Stimulated activated CD8-positive, alpha-beta memory T cell treated with anti-CD3 and anti-CD28 coated beads, Interleukin-2, amount 100 ng/mL, for 1 hour (primary cell): ENCODE data around the gene SPATA13.
"Not testable (repeated sequence)": the region's sequence is repeated elsewhere in the genome, so short reads cannot be mapped to it uniquely, and the experiment has no call there.

Experiments used
- DNase-seq, 2 donors: peaks; one replicate each; pipeline ENCODE4 v3.0.0-alpha.2; 2020; ENCODE audit warnings: low read depth in 2 of 2

Gene SPATA13

DNA sequence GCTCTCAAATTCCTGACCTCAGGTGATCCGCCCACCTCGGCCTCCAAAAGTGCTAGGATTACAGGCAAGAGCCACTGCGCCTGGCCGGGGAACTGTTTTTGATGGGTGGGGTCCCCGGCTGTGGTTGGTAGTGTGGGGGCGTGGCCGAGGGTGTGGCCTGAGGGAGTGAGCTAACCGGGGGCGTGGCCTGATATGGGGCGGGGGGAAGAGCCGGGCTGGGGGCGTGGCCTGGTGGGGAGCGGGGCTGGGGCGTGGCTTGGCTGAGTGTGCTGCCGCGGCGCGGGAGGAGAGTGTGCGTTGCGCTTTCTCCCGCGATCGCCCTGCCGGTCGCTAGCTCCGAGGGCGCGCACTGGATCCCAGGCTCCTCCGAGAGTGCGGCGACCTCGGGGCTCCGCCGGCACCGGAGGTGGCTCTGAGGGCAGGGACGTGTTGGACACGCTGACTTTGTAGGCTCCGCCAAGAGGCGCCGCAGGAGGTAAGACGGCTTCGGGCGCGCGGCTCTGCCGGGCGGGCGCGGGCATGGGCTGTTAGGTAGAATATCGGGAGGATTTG, at the start of gene SPATA13:
Gene SPATA13, plus strand, starts transcription at position 263 of the 552 bp plus-strand sequence. CDS start 62,210 bp downstream, outside the sequence.
- DNase-seq: peak; percentile 88 to 94

DNA sequence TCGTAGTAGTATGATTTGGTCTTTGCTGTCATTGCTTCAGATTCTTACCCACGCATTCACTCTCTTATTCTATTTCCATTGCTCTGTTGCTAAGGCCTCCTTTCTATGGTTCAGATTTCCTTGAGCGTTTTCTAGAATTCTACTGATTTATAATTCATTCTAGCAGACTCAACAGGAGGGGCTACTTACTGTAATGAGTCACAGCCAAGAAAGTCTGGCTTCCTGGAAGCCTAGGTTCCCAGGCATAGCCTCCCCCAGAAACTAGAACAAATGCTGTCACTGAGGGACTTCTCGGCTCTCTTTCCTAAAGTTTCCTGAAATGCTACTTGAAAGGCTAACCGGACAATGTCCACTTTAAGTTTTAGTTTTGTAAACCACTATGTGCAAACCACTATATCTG, 47.7 kb upstream of the SPATA13 start:
- no peak for DNase-seq

DNA sequence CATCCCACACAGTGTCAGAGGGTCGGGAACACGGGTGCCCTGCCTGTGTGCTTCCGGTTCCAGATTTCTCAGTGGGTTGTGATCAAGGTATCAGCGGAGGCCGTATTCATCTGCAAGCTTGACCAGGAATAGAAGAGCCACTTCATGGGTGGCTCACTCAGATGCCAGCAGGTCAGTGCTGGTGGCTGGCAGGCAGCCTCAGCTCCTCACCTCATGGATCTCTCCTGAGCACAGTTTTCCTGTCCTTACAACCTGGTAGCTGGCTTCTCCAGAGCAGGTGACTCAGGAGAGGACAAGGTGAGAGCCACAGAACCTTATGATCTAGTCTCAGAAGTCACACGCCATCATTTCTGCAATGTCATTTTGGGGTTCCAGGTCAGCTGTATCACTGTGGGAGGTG, 44.8 kb upstream of the SPATA13 start:
- no peak for DNase-seq

DNA sequence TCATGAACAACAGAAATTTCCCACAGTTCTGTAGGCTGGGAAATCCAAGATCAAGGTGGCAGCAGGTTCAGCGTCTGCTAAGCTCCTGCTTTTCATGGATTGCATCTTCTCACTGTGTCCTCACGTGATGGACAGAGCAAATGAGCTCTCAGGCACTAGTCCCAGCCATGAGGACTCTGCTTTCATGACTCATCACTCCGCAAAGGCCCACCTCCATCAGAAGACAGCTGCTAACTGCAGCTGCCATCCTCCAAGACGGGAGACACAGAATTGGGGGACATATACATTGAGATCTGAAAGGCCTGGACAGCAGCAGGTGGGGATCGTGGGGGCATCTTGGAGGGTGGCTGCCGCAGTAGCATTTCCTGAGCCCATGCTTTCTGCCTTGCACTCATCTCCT, 44.4 kb upstream of the SPATA13 start:
- DNase-seq: no peak

DNA sequence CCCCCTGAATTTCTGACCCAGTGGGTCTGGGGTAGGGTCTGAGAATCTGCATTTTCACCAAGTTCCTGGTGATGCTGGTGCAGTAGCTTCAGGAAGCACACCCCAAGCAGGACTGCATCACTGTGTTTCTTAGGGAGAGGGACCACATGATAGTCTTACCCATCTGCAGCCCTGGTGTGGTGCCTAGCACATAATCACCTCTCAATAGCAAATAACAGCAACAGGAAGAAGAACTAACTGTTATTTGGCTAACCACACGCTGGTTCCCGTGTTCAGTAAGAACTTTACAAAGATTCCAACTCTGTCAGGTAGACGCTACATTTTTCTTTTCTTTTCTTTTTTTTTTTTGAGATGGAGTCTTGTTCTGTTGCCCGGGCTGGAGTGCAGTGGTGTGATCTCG, 41.9 kb upstream of the SPATA13 start:
- DNase-seq: no peak

DNA sequence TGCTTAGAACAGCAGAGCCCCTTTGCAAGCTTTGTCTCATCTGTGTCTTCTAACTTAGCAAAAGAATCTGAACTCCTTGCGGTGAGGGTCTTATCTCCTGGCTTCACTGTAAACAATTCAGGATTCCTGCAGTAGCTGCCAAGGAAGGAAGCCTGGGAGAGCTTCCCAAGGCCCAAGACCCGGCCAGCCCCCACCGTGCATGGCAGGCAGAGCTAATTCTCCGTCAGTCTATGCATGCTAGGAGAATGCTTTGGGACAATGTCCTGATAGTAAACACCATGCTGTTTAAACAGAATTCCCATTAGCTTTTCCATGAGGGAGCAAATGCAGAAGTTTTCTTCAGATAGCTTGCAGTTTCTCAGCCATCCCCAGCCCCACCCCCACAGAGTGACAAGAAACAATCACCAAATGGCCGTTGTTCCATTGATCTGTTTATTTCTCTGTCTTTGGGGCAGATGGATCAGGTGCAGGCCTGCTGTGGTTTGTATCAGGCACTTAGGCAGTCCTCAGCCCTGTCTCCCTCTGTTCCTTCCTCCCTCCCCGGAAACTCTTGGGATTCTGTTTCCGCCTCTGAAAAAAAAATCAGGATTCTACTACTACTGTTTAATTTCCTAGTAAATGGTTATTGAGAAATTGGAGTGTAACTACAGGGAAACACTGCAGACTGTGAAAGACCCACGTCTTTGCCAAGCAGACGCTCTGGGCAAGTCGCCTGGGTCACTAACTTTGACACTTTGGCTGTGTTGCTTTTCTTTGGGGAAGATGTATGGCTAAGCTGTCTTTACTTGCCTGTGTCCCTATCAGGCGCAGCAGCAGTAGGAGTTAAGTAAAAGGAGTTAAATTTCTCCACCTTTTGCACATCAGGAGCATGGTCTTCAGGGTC, 40.7 kb upstream of the SPATA13 start:
- no peak for DNase-seq

DNA sequence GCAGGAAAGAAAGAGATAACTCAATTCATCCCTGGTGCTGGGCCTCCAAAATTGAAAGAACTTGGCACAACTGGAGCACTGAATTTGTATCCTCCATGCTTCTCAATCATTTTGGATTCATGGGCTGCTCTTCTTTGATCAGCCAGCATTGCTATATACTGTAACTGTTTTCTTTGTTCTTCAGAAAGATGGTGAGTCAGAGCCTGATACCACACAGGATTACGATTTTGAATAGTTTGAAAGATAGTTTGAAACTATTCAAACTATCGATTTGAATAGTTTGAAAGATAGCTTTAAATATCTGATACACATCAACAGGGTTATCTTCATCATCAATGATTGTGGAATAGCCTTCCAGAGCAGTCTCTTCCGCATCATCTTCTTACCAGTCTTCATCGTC, 38.5 kb upstream of the SPATA13 start:
- not testable (repeated sequence) for DNase-seq

DNA sequence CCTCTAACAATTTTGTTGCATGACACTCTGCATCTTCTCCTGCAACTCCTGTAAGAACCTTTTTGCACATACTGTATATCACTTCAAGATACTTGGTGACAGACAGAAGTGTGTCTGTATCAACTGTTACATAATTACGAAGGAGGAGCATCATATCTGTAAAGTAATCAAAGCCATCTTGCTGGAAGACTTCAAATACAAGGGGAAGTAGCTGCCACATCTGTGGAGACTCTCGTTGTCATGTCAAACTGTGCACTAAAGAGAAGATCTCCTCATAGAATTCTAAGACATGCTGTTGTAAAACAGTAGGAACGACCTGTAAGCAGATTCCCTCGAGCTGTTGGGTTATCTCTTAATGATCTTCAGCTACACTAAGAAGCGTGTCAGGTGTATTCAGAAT, 38.0 kb upstream of the SPATA13 start:
- no peak for DNase-seq

DNA sequence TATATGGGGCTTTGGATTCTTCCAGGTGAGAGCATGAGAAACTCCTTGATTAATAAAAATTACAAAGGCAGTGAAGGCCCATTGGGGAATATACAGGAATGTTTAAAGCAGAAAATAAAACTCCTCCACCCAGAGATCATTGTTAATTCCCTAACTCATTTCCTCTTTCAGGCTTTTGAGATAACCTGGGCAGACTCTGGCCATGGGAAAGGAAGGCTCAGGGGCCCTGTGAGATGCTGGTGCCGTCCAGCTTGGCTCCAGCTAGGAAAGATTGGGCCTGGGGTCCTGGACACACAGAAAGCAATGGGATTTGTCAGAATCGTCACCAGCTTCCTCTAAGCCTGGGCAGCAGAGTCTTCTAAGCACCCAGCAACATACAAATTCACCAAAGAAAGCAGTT, 36.8 kb upstream of the SPATA13 start:
- no peak for DNase-seq

DNA sequence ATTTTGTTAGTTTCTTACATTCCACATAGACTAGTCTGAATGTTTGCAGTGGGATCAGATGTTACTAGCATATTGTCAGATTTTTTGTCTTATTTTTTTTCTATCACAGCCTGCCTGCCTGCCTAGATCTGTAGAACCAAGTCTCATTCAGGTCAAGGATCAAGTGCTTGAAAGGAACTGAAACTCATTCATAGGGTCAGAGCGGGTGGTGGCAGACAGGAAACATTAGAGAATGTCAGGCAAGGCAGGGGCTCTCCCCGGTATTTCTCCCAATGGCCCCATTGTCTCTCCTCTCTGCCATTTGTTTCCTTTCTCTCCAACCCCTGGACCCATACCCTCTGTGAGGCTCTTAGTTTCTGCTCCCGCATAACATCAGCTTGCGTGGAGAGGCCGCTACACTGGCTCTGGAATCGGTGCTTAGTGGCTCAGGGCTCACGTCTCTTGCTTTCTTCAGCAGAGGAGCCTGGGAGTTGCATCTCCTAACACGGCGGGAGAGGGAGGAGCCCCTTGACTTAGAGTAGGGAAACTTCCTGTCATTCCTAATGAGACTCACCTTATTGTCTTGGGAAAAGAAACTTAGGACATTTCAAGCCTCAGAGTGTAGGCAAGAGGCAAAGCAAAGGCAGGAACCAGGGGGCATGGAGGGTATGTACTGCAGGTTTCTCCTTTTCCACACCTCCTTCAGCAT, 35.6 kb upstream of the SPATA13 start:
- no peak for DNase-seq

DNA sequence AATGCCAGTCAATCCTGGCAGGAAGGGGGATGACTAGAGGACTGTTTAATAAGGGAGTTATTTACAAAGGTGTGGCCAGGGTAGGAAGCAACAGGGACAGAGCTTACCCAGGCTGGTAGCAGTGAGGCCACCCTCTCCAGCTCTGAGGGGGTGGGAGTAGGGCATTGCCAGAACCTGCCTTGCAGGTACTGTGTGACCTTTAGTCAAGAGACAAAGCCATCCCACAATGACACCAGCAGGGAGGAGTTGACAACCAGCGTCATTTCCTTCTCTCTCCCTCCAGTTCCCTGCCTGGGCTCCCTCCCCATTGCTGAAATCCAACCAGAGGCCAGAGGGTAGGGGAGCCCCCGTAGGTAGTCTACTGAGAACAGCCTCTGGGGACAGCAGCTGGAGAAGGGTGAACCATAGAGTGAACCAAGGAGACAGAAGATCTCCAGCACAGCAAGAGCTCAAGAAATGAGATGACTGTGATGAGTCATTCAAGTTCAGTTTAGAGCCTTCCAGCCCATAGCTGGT, 33.3 kb upstream of the SPATA13 start:
- no peak for DNase-seq

DNA sequence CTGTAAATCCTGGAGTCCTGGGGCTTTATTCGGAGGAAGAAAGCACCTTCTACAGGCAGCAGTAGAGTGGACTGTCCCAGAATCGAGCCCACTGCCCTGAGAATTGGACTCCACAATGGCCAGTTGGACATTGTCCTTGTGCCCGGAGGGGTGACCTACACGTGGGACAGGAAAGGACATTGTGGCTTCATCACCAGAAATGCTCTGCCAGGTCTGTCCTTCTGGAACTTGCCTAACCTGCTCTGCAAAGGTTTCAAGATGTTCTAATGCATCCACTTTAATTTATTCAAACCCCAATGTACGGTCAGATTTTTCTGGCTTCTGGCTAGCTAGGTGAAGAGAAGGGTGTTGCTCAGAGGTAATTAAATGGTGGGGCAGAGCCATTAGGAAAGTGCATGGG, 32.4 kb upstream of the SPATA13 start:
- no peak for DNase-seq

DNA sequence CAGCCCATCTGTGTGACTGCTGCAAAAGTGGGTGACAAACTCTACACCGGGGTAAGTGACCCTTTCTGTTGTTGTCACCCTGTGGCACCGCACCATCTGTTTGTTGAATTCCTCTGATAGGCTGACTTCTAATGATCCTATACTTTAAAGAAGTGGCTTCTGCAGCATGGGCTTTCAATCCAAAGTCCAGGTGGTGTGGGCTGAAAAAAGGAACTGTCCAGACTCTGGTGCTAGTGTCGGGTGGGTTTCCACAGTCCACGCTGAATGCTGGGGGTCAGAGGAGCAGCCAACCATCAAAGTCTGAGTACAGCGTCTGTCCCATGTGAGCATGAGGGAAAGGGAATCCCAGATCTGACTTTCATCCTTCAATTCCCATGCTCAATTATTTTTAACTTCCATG, 31.6 kb upstream of the SPATA13 start:
- no peak for DNase-seq

DNA sequence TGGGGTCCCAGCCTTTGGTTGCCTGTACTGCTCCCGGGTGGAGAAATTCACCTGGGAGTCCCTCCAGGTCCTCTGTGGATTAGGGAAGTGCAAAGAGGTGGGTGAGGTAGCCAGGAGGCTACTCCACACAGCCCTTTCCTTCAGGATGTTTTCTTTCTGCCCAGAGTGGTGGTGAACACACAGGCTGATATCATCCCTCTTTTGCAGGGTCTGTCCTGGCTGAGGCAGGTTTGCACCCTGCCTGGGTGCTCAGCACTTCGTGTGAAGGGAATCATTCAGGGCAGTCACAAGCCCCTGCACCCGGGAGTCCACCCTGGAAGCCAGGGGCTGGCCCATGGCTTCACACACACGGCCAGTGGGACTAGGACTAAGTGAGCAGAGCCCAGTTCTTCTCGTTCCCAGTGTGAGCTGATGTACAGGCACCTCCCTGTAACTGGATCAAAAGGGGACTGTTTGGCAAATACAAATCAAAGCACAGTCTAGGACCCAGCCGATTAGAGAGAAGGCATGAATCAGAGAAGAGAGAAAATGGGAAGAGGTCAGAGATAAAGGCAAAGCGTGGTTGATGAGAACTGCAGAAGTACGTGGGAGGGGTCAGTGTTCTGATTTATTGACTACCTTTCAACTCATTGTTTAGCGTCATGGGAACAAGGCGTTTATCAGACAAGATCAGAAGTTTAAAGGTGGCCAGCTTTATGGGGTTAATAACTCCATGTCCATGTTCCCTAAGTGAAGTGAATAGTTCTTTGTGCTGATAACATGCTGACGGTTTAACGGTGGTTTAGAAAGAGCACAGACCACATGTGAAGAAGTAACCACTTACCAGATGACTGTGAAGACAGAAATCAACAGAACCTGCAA, 30.4 kb upstream of the SPATA13 start:
- DNase-seq: no peak

DNA sequence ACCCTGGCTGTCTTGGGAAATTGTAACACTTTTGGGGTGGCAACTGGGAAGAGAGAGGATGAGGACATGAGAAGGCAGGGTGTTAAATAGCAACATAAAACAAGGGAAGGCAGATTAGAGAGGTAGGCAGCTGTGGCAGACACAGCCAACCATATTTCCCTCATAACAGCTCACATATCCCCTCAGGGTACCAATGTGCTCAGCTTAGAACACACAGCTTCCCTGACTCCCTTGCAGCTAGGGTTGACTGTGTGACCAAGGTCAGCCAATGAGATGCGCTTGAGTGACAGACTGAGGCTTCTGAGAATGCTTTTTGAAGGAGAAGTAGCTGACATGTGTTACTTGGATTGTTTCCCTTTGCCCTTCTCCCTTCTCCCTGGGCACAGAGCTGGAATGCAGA, 28.8 kb upstream of the SPATA13 start:
- DNase-seq: no peak

DNA sequence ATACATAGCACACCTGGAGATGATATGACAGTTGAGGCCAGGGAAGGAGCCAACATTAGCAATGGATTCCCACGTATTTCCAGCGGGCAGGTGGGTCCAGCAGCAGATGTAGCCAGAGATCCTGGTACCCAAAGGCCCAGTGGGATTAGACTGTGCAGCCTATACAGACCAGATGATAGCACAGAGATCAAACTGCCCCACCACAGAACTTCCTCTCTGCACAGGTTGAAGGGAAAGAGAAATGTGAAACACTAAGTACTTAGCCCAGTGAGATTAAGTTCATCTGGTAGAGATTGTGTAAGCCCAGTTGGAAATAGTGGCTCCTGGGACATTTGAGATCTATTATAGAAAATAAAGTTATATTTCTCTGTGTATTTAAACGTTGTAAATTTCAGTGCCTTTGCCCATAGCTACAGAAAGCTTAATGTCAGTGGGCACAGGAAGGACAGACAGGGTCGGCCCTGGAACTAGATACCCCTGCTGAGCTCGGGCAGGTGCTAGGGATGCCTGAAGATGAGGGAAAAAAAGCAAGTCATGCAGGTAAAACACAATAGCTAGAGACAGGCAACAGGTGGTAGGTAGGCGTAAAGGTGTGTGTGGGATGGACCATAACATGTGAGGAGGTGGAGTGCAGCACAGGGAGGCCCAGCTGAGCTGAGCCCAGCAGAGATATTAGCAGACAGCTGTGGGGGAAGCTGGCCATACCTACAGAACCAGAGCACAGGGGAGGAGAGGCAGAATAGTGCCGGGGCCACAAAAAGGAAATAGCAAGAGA, 27.3 kb upstream of the SPATA13 start:
- DNase-seq: no peak

DNA sequence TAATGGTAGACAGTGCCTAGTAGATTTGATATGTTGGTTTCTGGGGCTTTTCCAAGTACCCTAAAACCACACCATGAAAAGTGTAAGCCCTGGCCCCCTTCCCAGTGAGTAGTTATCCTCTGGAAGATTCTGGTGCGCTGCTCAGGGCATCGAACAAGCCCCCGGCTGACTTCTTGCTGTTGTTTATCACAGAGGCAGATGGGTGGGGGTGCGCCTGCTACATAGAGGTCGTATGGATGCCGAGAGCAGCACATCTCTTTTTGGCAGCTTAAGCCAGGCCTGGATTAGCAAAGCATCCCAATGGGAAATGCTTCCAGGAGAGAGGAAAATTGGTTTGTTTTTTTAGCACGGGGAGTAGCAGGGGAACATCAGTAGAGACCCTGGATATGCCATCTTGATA, 26.3 kb upstream of the SPATA13 start:
- no peak for DNase-seq

DNA sequence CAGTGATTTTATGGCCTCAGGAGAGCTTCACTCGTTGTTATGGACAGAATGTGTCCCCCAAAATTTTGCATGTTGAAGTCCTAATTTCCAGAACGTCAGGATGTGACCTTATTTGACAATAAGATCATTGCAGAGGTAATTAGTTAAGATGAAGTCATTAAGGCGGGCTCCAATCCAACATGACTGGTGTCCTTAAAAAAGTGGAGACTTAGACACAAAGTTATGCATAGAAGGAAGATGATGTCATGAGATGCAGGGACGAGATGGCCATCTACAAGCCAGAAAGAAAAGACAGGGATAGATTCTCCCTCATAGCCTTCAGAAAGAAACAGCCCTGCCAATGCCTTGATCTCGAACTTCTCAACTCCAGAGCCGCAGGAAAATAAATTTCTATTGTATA, 25.8 kb upstream of the SPATA13 start:
- DNase-seq: no peak

DNA sequence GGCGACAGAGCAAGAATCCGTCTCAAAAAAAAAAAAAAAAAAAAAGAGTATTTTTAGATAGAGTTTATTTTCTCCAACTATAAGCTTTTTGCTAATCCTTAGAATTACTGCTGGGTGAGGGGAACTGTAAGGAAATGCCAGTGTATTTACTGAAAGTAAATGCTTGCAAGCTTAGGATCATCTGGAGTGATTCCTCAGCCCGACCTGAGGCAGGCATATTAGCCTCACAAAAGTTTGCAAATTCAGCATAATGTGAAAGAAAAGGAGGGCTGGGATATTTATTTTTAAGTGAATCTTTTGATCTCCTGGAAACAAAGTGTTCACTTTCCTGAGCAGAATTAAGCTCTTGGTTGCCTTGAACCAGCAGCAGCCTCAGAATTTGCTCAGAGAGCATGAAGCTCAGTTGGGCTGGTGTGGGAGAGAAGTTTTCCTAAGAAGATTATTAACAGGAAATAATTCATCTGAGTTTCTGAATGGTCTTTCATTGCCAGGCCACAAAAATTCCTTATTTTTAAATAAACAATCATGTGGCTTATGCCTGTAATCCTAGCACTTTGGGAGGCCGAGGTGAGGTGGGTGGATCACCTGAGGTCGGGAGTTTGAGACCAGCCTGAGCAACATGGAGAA, 24.7 kb upstream of the SPATA13 start:
- DNase-seq: no peak

DNA sequence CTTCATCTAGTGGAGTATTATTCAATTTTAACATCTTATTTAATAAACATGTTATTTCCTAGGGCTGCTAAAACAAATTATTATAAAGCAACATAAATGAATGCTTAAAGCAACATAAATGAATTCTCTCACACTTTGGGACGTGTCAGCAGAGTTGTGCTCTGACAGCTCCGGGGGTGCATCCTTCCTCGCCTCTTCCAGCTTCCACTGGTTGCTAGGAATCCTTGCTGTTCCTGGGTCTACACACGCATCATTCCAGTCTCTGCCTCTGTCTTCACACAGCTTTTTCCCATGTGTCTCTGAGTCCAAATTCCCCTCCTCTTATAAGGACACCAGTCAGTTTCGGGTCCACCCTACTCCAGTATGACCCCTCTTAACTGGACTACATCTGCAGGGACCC, 21.6 kb upstream of the SPATA13 start:
- DNase-seq: no peak
